ENCODE results near the gene CDAN1. TPM values are rescaled to one million over a fixed set of nuclear protein-coding genes. Genes with fewer than 3 reads are reported as not detected.

The CDAN1 gene
- total and polyA plus RNA-seq, 2 of the 4 experiments (the other 2 are of a cell fraction): 4.7 to 5.6 TPM

- H3K27ac ChIP-seq (ENCODE audit: insufficient read depth, low read length): no peak overlapping the region
- no peak overlapping the region for H2AK9ac ChIP-seq (replicated peaks; ENCODE audit: low read depth, low read length, poor library complexity)
- no peak overlapping the region for H3K9ac ChIP-seq (ENCODE audit: low read depth, low read length)
- dilution Hi-C loops (cut with HindIII; ENCODE audit: low sequenced_read_pairs, unreplicated experiment) (no loop called here), intact Hi-C loops (cut with micrococcal nuclease) (no loop called here), in situ Hi-C loops (cut with MboI; ENCODE audit: low sequenced_read_pairs) (loop anchor here (5.0 kb wide), 1 partner anchor 210 kb away; the partner anchor contains the start of gene TTBK2)
- no peak overlapping the region for H3K4ac ChIP-seq (ENCODE audit: low read depth, low read length)
- H4K8ac ChIP-seq (ENCODE audit: low read depth in 2 of 2, low read length in 2 of 2): no peak overlapping the region
- H3K23ac ChIP-seq (ENCODE audit: low read depth, low read length): no peak overlapping the region
- no peak overlapping the region for H2BK120ac ChIP-seq (ENCODE audit: low read depth, low read length)
- no peak overlapping the region for H2BK15ac ChIP-seq (ENCODE audit: low read depth, low read length)
- no peak overlapping the region for H3K4me3 ChIP-seq (ENCODE audit: insufficient read depth, low read depth, low read length)
- H2BK5ac ChIP-seq (ENCODE audit: low read depth, low read length, poor library complexity, severe bottlenecking): no peak overlapping the region
- ChIA-PET POLR2A (ENCODE audit: unreplicated experiment) (no interaction called here), CTCF (interaction anchor here (0.9 kb wide), 1 partner anchor 214 kb away, joined by 3 read pairs; no protein-coding TSS in a partner anchor)
- no peak overlapping the region for H4K91ac ChIP-seq (ENCODE audit: insufficient read depth, low read depth, low read length)
- H3K14ac ChIP-seq (replicated peaks; ENCODE audit: low read depth, low read length): no peak overlapping the region
- no peak overlapping the region for H2BK20ac ChIP-seq (ENCODE audit: low read depth, low read length)
- H2AFZ ChIP-seq (replicated peaks; ENCODE audit: low read length, poor library complexity): no peak overlapping the region
- no peak for ATAC-seq (ENCODE audit: low read depth)
- no peak overlapping the region for H2AK5ac ChIP-seq (ENCODE audit: low read depth, low read length)
- H3K36me3 ChIP-seq (ENCODE audit: control insufficient read depth, insufficient read depth, low read length): peaks cover 2% of the 10 kb centered on the region; the same call in 1 of the 2 replicates
- no peaks in the 10 kb centered on the region for H3K9me3 ChIP-seq (ENCODE audit: control insufficient read depth, insufficient read depth, low read length)
- no peak overlapping the region for H3K18ac ChIP-seq (ENCODE audit: low read depth, low read length)
- peaks cover 5% of the 10 kb centered on the region for H3K4me1 ChIP-seq (ENCODE audit: control insufficient read depth, insufficient read depth, low read length)
- H3K9me1 ChIP-seq (ENCODE audit: insufficient read depth, low read length): peaks cover under 1% of the 10 kb centered on the region; the same call in 1 of the 2 replicates
- H3K79me1 ChIP-seq (ENCODE audit: low read depth in 1 of 2, low read length in 2 of 2): peaks cover 0 to 9% of the 10 kb centered on the region in 2 experiments; a peak in 1 of 4 replicates
- TF ChIP-seq CEBPB (IDR thresholded peaks at IDR 0.05; ENCODE audit: low read depth, low read length): no peak
- TF ChIP-seq MAZ (IDR thresholded peaks at IDR 0.05; ENCODE audit: borderline replicate concordance, low read depth, low read length): no peak
- TF ChIP-seq RFX5 (IDR thresholded peaks at IDR 0.05; ENCODE audit: low read depth, low read length): no peak
- TF ChIP-seq CHD1 (IDR thresholded peaks at IDR 0.05; ENCODE audit: low read depth, low read length): no peak
- TF ChIP-seq CTCF (conservative IDR thresholded peaks at IDR 0.05; ENCODE audit: low read depth, low read length): no peak
- no peak for TF ChIP-seq ELK1 (IDR thresholded peaks at IDR 0.05; ENCODE audit: borderline replicate concordance, low read depth, low read length)
- H3K27me3 ChIP-seq (ENCODE audit: control insufficient read depth, insufficient read depth, low read length): no peaks in the 10 kb centered on the region
- no CpG with 5 or more reads among the region's 4 CpGs for WGBS, 2 experiments (ENCODE audit: extremely low coverage in 2 of 2, insufficient read length in 1 of 2)
- no peak for DNase-seq
- no peaks in the 10 kb centered on the region for H4K20me1 ChIP-seq (ENCODE audit: insufficient read depth, low read length)
- H3K4me2 ChIP-seq (ENCODE audit: low read depth, low read length): no peak overlapping the region
- H4K5ac ChIP-seq (ENCODE audit: low read depth, low read length): no peak overlapping the region
- H3K56ac ChIP-seq (ENCODE audit: extremely low read depth, insufficient read depth, low read length): no peak overlapping the region
- BruUV-seq (replicated peaks): no TSS peak
These were observed 24.3 kb downstream of the CDAN1 start for GRCh38 chr15:42712584-42712983.

All from IMR-90 (cell line).